Left cardiac atrium (tissue), 4 donors: ENCODE measurements around the gene DALRD3. TPM values are rescaled to one million over a fixed set of nuclear protein-coding genes. Genes with fewer than 3 reads are reported as not detected.
A peak's percentile ranks its signal among the peaks of the same experiment; 100 is the strongest.
"Not testable (repeated sequence)": the region's sequence is repeated elsewhere in the genome, so short reads cannot be mapped to it uniquely, and the experiment has no call there.

Experiments used
- ATAC-seq, 2 donors: fragments of 200-7000 bp; cut with Tn5 transposase; one replicate each; pipeline ENCODE4 v1.9.1; 2020; ENCODE audit warnings: mild to moderate bottlenecking in 2 of 2, moderate library complexity in 2 of 2
- DNase-seq: peaks from one replicate; pipeline ENCODE4 v3.0.0-alpha.2; 2020
- intact Hi-C, 2 donors: fragments of 100-400 bp; cut with DNase I; formaldehyde crosslinking; loops; one replicate each; pipeline versions ENCODE4 v1.14.1 to v1.15.1; 2022 to 2023
- total RNA-seq, 2 donors: library from RNA; stranded (reverse); fragmentation: NEBNext Ultra II Directional; extraction: Animal tissue kit (Norgen Biotek cat#: 25700); gene quantifications; one replicate each; pipeline ENCODE4 v1.2.1, GENCODE V29; 2021
- donor health status: DM: no; HTN: yes; CAD: no.
- donor health status: DM: no; HTN: yes; CAD: no; lungs with severe emphysema.
- donor health status: DM: yes; HTN: yes; CAD: no.
- donor health status: Dilated cardiomyopathy.

The DALRD3 gene
- total RNA-seq, 2 donors from 2014 or later: 9.8 to 10.1 TPM

DNA sequence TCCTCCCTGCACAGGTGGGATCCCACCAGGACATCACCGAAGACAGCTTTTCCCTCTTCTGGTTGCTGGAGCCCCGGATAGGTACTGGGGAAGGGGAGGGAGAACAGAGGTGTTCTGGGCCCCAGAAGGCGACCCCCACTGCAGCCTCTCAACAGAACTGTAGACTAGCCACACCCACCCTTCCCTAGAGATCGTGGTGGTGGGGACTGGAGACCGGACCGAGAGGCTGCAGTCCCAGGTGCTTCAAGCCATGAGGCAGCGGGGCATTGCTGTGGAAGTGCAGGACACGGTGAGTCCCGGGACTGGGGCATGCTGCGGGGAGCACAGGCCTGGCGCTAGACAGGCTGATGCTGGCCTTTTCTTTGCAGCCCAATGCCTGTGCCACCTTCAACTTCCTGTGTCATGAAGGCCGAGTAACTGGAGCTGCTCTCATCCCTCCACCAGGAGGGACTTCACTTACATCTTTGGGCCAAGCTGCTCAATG lies 4.3 kb upstream of the DALRD3 start:
- intact Hi-C loops: no loop called here
- no peak for ATAC-seq
- no peak for DNase-seq

DNA sequence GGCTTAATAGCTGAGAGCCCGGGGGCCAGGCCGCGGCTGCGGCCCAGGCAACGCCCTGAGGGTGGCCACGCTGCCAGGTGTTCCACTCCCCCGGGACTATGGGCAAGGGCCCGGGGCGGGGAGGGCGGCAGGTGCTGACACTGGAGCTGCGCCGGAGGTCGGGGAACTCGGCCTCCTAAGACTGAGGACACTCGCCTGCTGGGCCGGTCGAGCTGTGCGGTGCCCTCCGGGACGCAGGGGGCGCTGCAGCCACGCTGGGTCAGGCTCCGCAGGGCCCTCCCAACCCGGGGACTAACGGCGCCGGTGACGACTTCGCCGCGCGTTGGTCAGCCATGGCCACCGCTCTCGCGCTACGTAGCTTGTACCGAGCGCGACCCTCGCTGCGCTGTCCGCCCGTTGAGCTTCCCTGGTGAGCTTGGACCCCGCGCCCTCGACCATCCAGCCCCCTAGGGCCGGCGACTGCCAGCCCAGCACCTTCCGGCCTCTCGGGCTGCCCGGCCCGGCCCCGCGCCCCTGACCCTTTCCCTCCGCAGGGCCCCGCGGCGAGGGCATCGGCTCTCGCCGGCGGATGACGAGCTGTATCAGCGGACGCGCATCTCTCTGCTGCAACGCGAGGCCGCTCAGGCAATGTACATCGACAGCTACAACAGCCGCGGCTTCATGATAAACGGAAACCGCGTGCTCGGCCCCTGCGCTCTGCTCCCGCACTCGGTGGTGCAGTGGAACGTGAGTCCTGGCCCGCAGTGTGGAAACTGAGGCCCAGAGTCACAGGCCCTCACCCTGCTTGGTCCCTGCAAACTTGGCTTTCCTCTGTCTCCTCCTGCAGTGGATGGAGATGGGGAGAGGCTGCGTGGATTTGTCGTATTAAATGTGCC lies 3.7 kb upstream of the DALRD3 start, which contains the start of gene NDUFAF3:
NDUFAF3 (plus strand) TSS at position 309 of the 875 bp plus-strand sequence; CDS start at position 333, 24 bp downstream.
- DNase-seq (peak; percentile 93), ATAC-seq (peak; percentile 87)
- intact Hi-C loops: no loop called here

- intact Hi-C loops: no loop called here
- ATAC-seq (peak; percentile 89 to 91), DNase-seq (peak; percentile 100)
These were observed 2.9 kb upstream of the DALRD3 start for GRCh38 chr3:49021213-49021812.

DNA sequence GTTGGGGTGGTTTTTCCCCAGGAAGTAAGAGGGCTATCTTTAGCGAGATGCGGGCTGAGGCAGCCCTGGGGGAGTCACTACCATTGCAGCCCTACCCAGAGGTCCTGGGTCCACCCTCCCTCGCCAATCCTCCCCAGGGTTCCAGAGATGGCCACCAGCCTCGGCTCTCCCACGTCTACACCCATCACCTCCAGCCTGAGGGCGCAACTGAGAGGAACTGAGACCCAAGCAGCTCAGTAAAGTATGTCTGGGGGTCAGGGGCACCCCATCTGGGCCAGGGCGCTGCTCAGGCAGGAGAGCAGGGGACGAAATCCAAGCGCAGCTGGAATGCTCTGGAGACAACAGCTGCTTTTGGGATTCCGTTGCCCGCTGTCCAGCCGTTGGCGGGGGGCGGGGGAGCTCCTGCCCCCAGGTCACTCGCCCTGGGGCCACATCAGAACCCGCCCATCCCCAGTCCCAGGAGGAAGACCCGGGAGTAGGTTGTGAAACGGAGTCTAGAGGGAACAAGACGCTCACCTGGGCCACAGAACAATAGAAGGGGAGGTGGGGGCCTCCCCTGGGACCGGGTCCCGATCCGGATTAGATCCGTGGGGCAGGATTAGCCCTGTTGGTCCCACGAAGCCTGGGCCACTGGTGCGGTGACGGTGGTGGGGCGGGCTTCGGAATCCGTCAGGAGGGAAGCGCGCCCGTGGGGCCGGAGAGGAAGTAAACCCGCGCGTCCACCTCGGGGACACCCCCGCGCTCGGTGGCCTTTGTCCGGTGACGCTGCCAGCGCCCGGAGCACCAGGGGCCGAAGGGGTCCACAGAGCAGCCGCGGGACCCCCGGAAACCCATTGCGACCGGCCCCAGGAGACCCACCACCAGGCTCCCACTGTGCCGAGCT lies 2.2 kb upstream of the DALRD3 start:
- peak in 1 of 2 donors; percentile 2 for ATAC-seq
- peak; percentile 65 for DNase-seq
- intact Hi-C loops: no loop called here

GRCh38 chr3:49019941-49020329 lies 1.6 kb upstream of the DALRD3 start:
- ATAC-seq: no peak
- no peak for DNase-seq
- intact Hi-C loops: no loop called here

DNA sequence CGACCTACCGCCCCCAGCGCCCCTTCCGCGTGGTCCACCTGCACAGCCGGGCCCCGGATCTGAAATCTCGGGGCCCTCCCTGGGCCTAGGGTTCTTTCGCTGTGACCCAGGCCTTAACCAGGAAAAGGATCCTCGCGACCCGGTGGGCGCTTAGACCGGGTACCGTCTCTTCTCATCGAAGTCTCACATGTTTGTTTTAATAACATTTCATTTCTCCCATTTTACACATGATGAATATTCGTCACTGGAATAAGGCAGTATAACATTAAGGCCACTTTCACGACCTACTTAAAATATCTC lies 277 bp upstream of the DALRD3 start:
- no peak for ATAC-seq
- DNase-seq: no peak
- intact Hi-C loops: no loop called here

- no peak for DNase-seq
- no peak for ATAC-seq
- intact Hi-C loops: no loop called here
These were observed 980 bp downstream of the DALRD3 start for GRCh38 chr3:49017229-49017970.

DNA sequence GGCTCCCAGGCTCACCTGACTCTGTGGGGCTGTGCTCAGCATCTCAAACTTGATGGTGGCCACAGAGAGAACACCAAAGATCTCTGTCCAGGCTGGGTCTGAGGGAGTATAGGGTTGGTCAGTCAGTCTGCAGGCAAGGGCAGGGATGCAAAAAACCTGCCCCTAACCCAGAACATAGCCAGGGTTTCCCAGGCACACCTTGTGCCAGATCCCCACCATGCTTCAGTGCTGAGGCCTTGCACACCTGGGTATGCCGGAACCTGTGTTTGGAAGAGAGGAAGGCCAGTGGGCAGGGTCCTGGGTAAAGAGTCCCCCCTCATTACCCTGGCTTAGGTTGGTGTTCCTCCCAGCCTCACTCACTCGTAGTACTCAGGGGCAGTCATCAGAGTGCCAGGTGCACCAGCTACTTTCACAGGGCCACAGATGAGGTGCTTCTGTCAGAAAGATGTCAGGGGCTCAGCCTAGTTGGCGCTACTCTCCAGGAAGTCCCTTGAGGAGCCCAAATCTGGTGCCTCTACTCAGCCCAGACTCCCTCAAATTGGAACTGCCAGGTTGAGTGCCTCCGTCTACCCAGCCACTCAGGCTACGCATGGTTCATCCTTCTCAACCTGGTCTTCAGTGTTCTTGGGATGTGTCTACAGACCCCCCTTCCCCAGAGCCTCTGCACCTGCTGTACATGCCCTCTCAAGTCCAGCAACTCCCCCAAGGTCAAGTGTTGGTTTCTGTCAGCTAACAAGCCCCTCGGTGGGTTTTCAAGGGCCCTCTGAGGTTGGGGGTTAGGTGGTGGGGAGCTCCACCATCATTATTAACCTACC lies 1.8 kb downstream of the DALRD3 start:
- DNase-seq: no peak
- intact Hi-C loops: no loop called here
- ATAC-seq: no peak

GRCh38 chr3:49015765-49016164 lies 2.6 kb downstream of the DALRD3 start:
- ATAC-seq: no peak
- no peak for DNase-seq
- intact Hi-C loops: no loop called here

- ATAC-seq (no peak), DNase-seq (no peak)
- intact Hi-C loops: no loop called here
These were observed 3.3 kb downstream of the DALRD3 start for GRCh38 chr3:49015072-49015471.

GRCh38 chr3:49013738-49014660 lies 4.4 kb downstream of the DALRD3 start:
- intact Hi-C loops: no loop called here
- DNase-seq (no peak), ATAC-seq (no peak)

DNA sequence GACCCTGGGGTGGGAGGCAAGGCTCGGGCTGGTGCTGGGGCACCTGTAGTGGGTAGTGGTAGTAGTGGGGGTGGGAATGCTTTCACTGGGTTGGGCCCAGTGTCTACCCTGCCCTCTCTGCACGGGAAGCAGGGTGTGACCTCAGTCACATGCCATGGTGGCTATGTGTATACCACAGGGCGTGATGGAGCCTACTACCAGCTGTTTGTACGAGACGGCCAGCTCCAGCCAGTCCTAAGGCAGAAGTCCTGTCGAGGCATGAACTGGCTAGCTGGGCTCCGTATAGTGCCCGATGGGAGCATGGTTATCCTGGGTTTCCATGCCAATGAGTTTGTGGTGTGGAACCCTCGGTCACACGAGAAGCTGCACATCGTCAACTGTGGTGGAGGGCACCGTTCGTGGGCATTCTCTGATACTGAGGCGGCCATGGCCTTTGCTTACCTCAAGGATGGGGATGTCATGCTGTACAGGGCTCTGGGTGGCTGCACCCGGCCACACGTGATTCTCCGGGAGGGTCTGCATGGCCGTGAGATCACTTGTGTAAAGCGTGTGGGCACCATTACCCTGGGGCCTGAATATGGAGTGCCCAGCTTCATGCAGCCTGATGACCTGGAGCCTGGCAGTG lies 5.2 kb downstream of the DALRD3 start:
- intact Hi-C loops: no loop called here
- DNase-seq: no peak

GRCh38 chr3:49012441-49013017 lies 5.9 kb downstream of the DALRD3 start:
- intact Hi-C loops: no loop called here
- no peak for ATAC-seq
- DNase-seq: no peak

More for the DNA sequence above, 5.2 kb downstream of the DALRD3 start:
- no peak for ATAC-seq

- DNase-seq (no peak), ATAC-seq (no peak)
- intact Hi-C loops: no loop called here
These were observed 9.0 kb downstream of the DALRD3 start for GRCh38 chr3:49009396-49009795.

DNA sequence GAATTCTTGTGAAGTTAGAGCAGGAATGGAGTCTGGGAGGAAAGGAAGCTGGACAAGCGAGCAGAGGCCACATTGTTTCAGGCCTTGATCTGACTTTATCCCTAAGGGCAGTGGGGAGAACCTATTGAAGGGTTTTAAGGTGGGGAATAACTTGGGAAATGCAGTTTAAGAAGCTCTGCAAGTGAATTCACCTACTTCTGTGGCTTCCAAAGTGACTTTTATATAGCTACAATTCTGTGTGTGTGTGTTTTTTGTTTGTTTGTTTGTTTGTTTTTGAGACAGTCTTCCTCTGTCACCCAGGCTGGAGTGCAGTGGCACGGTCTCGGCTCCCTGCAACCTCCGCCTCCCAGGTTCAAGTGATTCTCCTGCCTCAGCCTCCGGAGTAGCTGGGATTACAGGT lies 9.8 kb downstream of the DALRD3 start:
- ATAC-seq, DNase-seq, intact Hi-C loops: not testable (repeated sequence)

DNA sequence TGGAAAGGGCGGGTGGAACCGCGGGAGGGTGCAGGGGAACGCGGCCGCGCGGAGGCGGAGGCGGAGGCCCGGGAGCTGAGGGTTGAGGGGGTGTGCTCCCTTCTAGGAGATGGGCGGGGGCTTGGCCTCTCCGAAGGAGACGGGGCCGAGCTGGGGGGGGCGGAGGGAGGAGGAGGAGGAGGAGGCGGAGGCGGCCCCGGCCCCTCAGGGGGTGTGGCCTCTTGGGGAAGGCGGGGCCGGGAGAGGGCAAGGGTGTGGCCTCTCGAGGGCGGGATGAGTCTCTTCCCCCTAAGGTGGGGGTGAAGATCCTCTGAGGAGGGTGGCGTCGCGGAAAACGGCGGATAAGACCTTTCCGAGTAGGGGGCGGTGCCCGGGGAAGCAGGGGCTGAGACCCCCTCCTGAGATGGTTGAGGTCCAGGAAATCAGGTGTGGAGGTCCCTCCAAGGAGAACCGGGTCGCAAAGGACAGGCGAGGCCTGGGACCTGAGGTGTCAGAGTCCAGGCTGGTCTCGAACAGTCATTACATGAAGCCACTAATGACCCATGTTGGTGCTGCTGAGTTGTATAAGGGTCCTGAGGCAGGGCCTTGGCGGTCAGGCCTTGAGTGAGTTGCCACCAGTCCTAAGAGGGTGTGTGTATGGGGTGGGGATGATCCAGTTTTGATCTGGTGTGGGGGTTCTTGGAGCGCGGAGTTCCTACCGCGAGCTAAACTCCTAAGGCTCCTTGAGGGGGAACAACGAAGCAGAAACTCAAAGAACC lies 10.4 kb downstream of the DALRD3 start:
- intact Hi-C loops: no loop called here
- peak; percentile 91 for DNase-seq
- ATAC-seq: peak; percentile 83 to 89
